Lung (tissue), 12 donors: ENCODE measurements around the gene C2CD4D. TPM values are rescaled to one million over a fixed set of nuclear protein-coding genes. Genes with fewer than 3 reads are reported as not detected.

Source experiments
- ATAC-seq: fragments of 200-7000 bp; cut with Tn5 transposase; one replicate; pipeline ENCODE4 v1.9.1; 2020; ENCODE audit warnings: moderate number of reproducible peaks; ENCODE audit not compliant: insufficient read depth, low FRiP score
- DNase-seq, 3 donors: peaks; one replicate each; pipeline ENCODE4 v3.0.0-alpha.2; 2013 to 2017
- H3K27ac ChIP-seq, 2 donors: one replicate each; pipeline ENCODE4 v1.5.1; 2013; ENCODE audit warnings: mild to moderate bottlenecking in 2 of 2, moderate library complexity in 2 of 2, control low read depth in 1 of 2, inconsistent platforms in 1 of 2, low read depth in 1 of 2, low read length in 1 of 2
- H3K27me3 ChIP-seq, 3 donors: one replicate each; pipeline ENCODE4 v1.5.1; 2013; ENCODE audit warnings: low read length in 2 of 3; ENCODE audit not compliant: control insufficient read depth in 3 of 3, insufficient read depth in 3 of 3
- H3K36me3 ChIP-seq, 4 donors: one replicate each; pipeline ENCODE4 v1.5.1; 2013; ENCODE audit warnings: low read length in 4 of 4, mild to moderate bottlenecking in 1 of 4, moderate library complexity in 1 of 4; ENCODE audit not compliant: control insufficient read depth in 4 of 4, insufficient read depth in 4 of 4
- H3K4me1 ChIP-seq, 5 donors: one replicate each; pipeline ENCODE4 v1.5.1; 2013; ENCODE audit warnings: low read length in 5 of 5, mild to moderate bottlenecking in 2 of 5, moderate library complexity in 1 of 5; ENCODE audit not compliant: control insufficient read depth in 5 of 5, insufficient read depth in 5 of 5
- H3K4me3 ChIP-seq: one replicate; pipeline ENCODE4 v1.5.1; 2013; ENCODE audit warnings: mild to moderate bottlenecking, control low read depth, moderate library complexity
- H3K9ac ChIP-seq, 2 donors: one replicate each; pipeline ENCODE4 v1.5.1; 2013; ENCODE audit warnings: low read length in 2 of 2, control low read depth in 1 of 2; ENCODE audit not compliant: insufficient read depth in 1 of 2
- H3K9me3 ChIP-seq, 4 donors: one replicate each; pipeline ENCODE4 v1.5.1; 2013; ENCODE audit warnings: low read length in 3 of 4, mild to moderate bottlenecking in 1 of 4, moderate library complexity in 1 of 4; ENCODE audit not compliant: control insufficient read depth in 4 of 4, insufficient read depth in 3 of 4
- CTCF ChIP-seq: IDR thresholded peaks from 2 replicates; pipeline ENCODE4 v1.5.1; 2012; ENCODE audit warnings: mild to moderate bottlenecking; ENCODE audit errors: control extremely low read depth, extremely low read depth
- WGBS, 2 donors: extraction: QIAGEN DNeasy Blood & Tissue Kit; methylation state at CpG; one replicate each; pipeline ENCODE4 v1.1.7; 2013; 5-methylcytosine and 5-hydroxymethylcytosine counted together
- polyA plus RNA-seq, 2 donors: library from polyadenylated mRNA; stranded (reverse); fragments of 200-250 nt; gene quantifications; one replicate each; pipeline ENCODE4 v1.2.1, GENCODE V29; 2013
- total RNA-seq, 2 donors: library from RNA; depleted of rRNA in 1 of 2; stranded (reverse); fragments of >200 nt in 1 of 2; gene quantifications; one replicate each; pipeline ENCODE4 v1.2.1, GENCODE V29; 2014 to 2021
- donor health status: control.
- donor health status: control.
- donor health status: Bipolar disorder and iron deficiency.
- donor health status: healthy.
- donor health status: DM: yes; HTN: yes; CAD: no.

Gene C2CD4D
- total and polyA plus RNA-seq, 4 donors, result 0.10 to 0.40 (median 0.19) TPM; not detected in 1

GRCh38 chr1:151825751-151826660, 13.6 kb downstream of the C2CD4D start:
- ATAC-seq, result no peak
- Histone ChIP-seq H3K4me1 (peaks cover 0 to 21% (median 5%) of the 10 kb centered on the region in 5 donors), H3K27ac (no peak overlapping the region), H3K9me3 (no peaks in the 10 kb centered on the region), H3K27me3 (no peaks in the 10 kb centered on the region), H3K36me3 (no peaks in the 10 kb centered on the region), H3K4me3 (no peak overlapping the region), H3K9ac (no peak overlapping the region)
- no peak for DNase-seq
- TF ChIP-seq CTCF, result no peak
- WGBS, 2 donors, result 69 to 71% methylated on average over 19 to 21 of the region's 21 CpGs

DNA sequence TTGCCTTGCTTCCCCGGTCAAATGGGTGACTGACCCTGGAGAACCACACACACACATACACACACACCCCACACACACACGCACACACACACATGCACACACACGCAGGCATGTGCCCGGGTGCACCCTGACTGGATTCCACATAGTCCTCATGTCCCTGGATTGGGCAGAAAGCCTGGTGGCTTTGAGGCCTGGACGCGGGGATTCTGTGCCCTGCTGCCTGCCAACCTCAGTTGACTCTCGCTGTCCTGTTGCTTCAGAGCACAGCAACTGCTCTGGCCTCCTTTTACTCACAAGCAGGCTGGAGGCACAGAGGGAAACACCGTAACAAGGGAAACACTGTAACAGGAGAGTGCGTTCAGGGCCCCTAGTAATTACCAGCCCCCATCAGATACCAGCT, 14.4 kb downstream of the C2CD4D start:
- 81 to 84% methylated on average over 9 of the region's 9 CpGs for WGBS, 2 donors
- no peak for TF ChIP-seq CTCF
- Histone ChIP-seq H3K27me3 (no peaks in the 10 kb centered on the region), H3K4me1 (peaks cover 0 to 15% (median 9%) of the 10 kb centered on the region in 5 donors), H3K9ac (no peak overlapping the region), H3K9me3 (no peaks in the 10 kb centered on the region), H3K27ac (no peak overlapping the region), H3K36me3 (no peaks in the 10 kb centered on the region), H3K4me3 (no peak overlapping the region)
- ATAC-seq (no peak), DNase-seq (peak in 2 of 3 donors; percentile 12 to 19)

GRCh38 chr1:151823175-151823574, 16.4 kb downstream of the C2CD4D start:
- no peak overlapping the region for H3K4me3 ChIP-seq
- H3K9ac ChIP-seq, result no peak overlapping the region
- DNase-seq (no peak), ATAC-seq (no peak)
- H3K9me3 ChIP-seq, result no peaks in the 10 kb centered on the region
- peaks cover 0 to 7% (median 0%) of the 10 kb centered on the region in 5 donors for H3K4me1 ChIP-seq
- H3K27ac ChIP-seq, result no peak overlapping the region
- H3K36me3 ChIP-seq, result no peaks in the 10 kb centered on the region
- no peaks in the 10 kb centered on the region for H3K27me3 ChIP-seq
- WGBS, 2 donors, result 74 to 86% methylated on average over 8 of the region's 8 CpGs
- no peak for TF ChIP-seq CTCF
